ENCODE data around the gene NREP. TPM values are rescaled to one million over a fixed set of nuclear protein-coding genes. Genes with fewer than 3 reads are reported as not detected.

NREP gene
- total RNA-seq, 1 experiment from 2014 or later = 163 TPM

- Histone ChIP-seq H3K79me2 (ENCODE audit: insufficient read depth, low read length) (no peaks in the 10 kb centered on the region), H3K9me3 (ENCODE audit: control insufficient read depth, low read depth, low read length) (no peaks in the 10 kb centered on the region), H4K91ac (ENCODE audit: insufficient read length, low read depth, low read length) (no peak overlapping the region), H3K4me1 (ENCODE audit: insufficient read depth, low read length) (no peaks in the 10 kb centered on the region), H3K27me3 (ENCODE audit: insufficient read depth, low read length) (no peaks in the 10 kb centered on the region), H4K5ac (ENCODE audit: insufficient read length, low read depth, low read length) (no peak overlapping the region), H3K79me1 (ENCODE audit: insufficient read depth, low read depth, low read length, poor library complexity, severe bottlenecking) (no peaks in the 10 kb centered on the region), H3K18ac (ENCODE audit: insufficient read length, low read depth, low read length) (no peak overlapping the region), H3T11ph (ENCODE audit: low read length) (no peak overlapping the region), H3K4me2 (ENCODE audit: insufficient read depth, insufficient read length, low read length) (no peak overlapping the region), H2BK120ac (ENCODE audit: low read depth, low read length, poor library complexity, severe bottlenecking) (no peak overlapping the region), H3K9ac (ENCODE audit: extremely low read depth, insufficient read length, low read length) (no peak overlapping the region), H2BK20ac (ENCODE audit: low read depth, low read length, poor library complexity, severe bottlenecking) (no peak overlapping the region), H3K4ac (ENCODE audit: low read depth, low read length) (no peak overlapping the region), H4K8ac (replicated peaks; ENCODE audit: insufficient read length, low read depth, low read length) (no peak overlapping the region), H4K20me1 (ENCODE audit: control insufficient read depth, insufficient read depth, insufficient read length) (no peaks in the 10 kb centered on the region), H3K23ac (ENCODE audit: insufficient read length, low read depth, low read length) (no peak overlapping the region), H2BK5ac (ENCODE audit: insufficient read length, low read length) (no peak overlapping the region), H3K14ac (ENCODE audit: insufficient read depth, low read length) (no peak overlapping the region), H2BK15ac (ENCODE audit: low read depth, low read length) (no peak overlapping the region), H2AK5ac (ENCODE audit: insufficient read length, low read length) (no peak overlapping the region), H3K56ac (ENCODE audit: insufficient read length, low read depth, low read length) (no peak overlapping the region), H2AFZ (ENCODE audit: low read length) (no peak overlapping the region), H2BK12ac (ENCODE audit: insufficient read length, low read depth, low read length) (no peak overlapping the region), H3K27ac (ENCODE audit: insufficient read length, low read depth, low read length) (no peak overlapping the region), H3K23me2 (ENCODE audit: insufficient read length, low read depth, low read length, poor library complexity, severe bottlenecking) (no peaks in the 10 kb centered on the region)
- no peak overlapping the region for H3K4me3 Mint-ChIP-seq
- H3K36me3 Mint-ChIP-seq (ENCODE audit: insufficient read depth in 1 of 3, low read depth in 3 of 3) = no peaks in the 10 kb centered on the region; a peak in 1 of 7 replicates
- peaks cover 15 to 19% of the 10 kb centered on the region in 2 experiments for H3K4me1 Mint-ChIP-seq
- no peak for TF ChIP-seq CTCF (conservative IDR thresholded peaks at IDR 0.05)
- WGBS (ENCODE audit: extremely low coverage, insufficient read length, low lambda C conversion rate) = no CpG with 5 or more reads among the region's 2 CpGs
- no peak overlapping the region for H3K27ac Mint-ChIP-seq
- no peaks in the 10 kb centered on the region for H3K9me3 Mint-ChIP-seq
- no peaks in the 10 kb centered on the region for H3K27me3 Mint-ChIP-seq (ENCODE audit: low read depth)
- no peak for DNase-seq
Measured at GRCh38 chr5:111691914-111692313, 65.1 kb downstream of the NREP start.
